GM23338 (cell line): ENCODE results near the gene BCLAF3. TPM values are rescaled to one million over a fixed set of nuclear protein-coding genes. Genes with fewer than 3 reads are reported as not detected.

Experiments
- ATAC-seq: fragments of 200-7000 bp; cut with Tn5 transposase; 3 replicates; pipeline ENCODE4 v1.9.1; 2020
- DNase-seq: peaks from one replicate; pipeline ENCODE4 v3.0.0-alpha.2; 2015; ENCODE audit warnings: low spot score
- H2AFZ ChIP-seq: fragments of 200-600 bp; sonication (generic); 2 replicates; pipeline ENCODE4 v1.8.0; 2016; ENCODE audit warnings: antibody characterized with exemption, mild to moderate bottlenecking, moderate library complexity
- H3F3A ChIP-seq: fragments of 200-600 bp; sonication (generic); replicated peaks from 2 replicates; pipeline ENCODE4 v1.8.0; 2017; ENCODE audit warnings: antibody characterized with exemption, mixed run types, low read depth
- H3K27ac ChIP-seq: fragments of 200-600 bp; sonication (generic); 2 replicates; pipeline ENCODE4 v1.6.1; 2016; ENCODE audit warnings: low read depth
- H3K27me3 ChIP-seq: fragments of 200-600 bp; sonication (generic); 2 replicates; pipeline ENCODE4 v1.8.0; 2016; ENCODE audit warnings: mild to moderate bottlenecking, mixed run types, moderate library complexity; ENCODE audit not compliant: insufficient read depth
- H3K36me3 ChIP-seq: fragments of 200-600 bp; sonication (generic); 2 replicates; pipeline ENCODE4 v1.8.0; 2016; ENCODE audit warnings: mild to moderate bottlenecking; ENCODE audit not compliant: insufficient read depth
- H3K4me1 ChIP-seq: fragments of 200-600 bp; sonication (generic); 2 replicates; pipeline ENCODE4 v1.8.0; 2016; ENCODE audit warnings: mild to moderate bottlenecking, moderate library complexity; ENCODE audit not compliant: insufficient read depth
- H3K4me2 ChIP-seq: fragments of 200-600 bp; sonication (generic); 2 replicates; pipeline ENCODE4 v1.7.1; 2017; ENCODE audit warnings: mixed run types
- H3K4me3 ChIP-seq: fragments of 200-600 bp; sonication (generic); 2 replicates; pipeline ENCODE4 v1.6.1; 2016; ENCODE audit warnings: mixed run types
- H3K79me2 ChIP-seq: fragments of 200-600 bp; sonication (generic); replicated peaks from 2 replicates; pipeline ENCODE4 v1.8.0; 2017; ENCODE audit warnings: mild to moderate bottlenecking; ENCODE audit not compliant: insufficient read depth
- H3K9me2 ChIP-seq: fragments of 200-600 bp; sonication (generic); 2 replicates; pipeline ENCODE4 v1.8.0; 2017; ENCODE audit not compliant: insufficient read depth
- H4K20me1 ChIP-seq: fragments of 200-600 bp; sonication (generic); replicated peaks from 2 replicates; pipeline ENCODE4 v1.8.0; 2017; ENCODE audit warnings: mild to moderate bottlenecking; ENCODE audit not compliant: insufficient read depth
- H3K27ac Mint-ChIP-seq: 2 replicates; pipeline ENCODE4 v1.8.0; 2020; ENCODE audit warnings: inconsistent platforms, mild to moderate bottlenecking, moderate library complexity, mixed read lengths
- H3K27me3 Mint-ChIP-seq: 3 replicates; pipeline ENCODE4 v1.8.0; 2022; ENCODE audit warnings: low read depth, mild to moderate bottlenecking, moderate library complexity, mixed read lengths, inconsistent platforms; ENCODE audit not compliant: insufficient read depth, poor library complexity
- H3K36me3 Mint-ChIP-seq: 3 replicates; pipeline ENCODE4 v1.8.0; 2021; ENCODE audit warnings: low read depth, mild to moderate bottlenecking, inconsistent platforms, moderate library complexity, mixed read lengths
- H3K4me1 Mint-ChIP-seq: 3 replicates; pipeline ENCODE4 v1.8.0; 2020; ENCODE audit warnings: mild to moderate bottlenecking, inconsistent platforms, mixed read lengths
- H3K4me3 Mint-ChIP-seq: 3 replicates; pipeline ENCODE4 v1.8.0; 2021; ENCODE audit warnings: moderate library complexity, mild to moderate bottlenecking, inconsistent platforms, mixed read lengths
- H3K9me3 Mint-ChIP-seq: 3 replicates; pipeline ENCODE4 v1.8.0; 2020; ENCODE audit warnings: moderate library complexity, mild to moderate bottlenecking, inconsistent platforms, mixed read lengths
- EZH2 ChIP-seq: fragments of 200-600 bp; sonication (generic); IDR thresholded peaks from one replicate; pipeline ENCODE4 v1.8.0; 2017; ENCODE audit warnings: antibody characterized with exemption, mild to moderate bottlenecking, low read depth; ENCODE audit not compliant: unreplicated experiment
- JUNB ChIP-seq: IDR thresholded peaks from one replicate; pipeline ENCODE4 v1.6.1; 2016; ENCODE audit warnings: antibody characterized with exemption; ENCODE audit not compliant: unreplicated experiment
- NANOG ChIP-seq: IDR thresholded peaks from 2 replicates; pipeline ENCODE4 v1.6.1; 2016; ENCODE audit warnings: antibody characterized with exemption, borderline replicate concordance
- POLR2AphosphoS5 ChIP-seq: IDR thresholded peaks from 2 replicates; pipeline ENCODE4 v1.6.1; 2016; ENCODE audit warnings: antibody characterized with exemption, low read depth
- STAT1 ChIP-seq: IDR thresholded peaks from one replicate; pipeline ENCODE4 v1.6.1; 2016; ENCODE audit warnings: antibody characterized with exemption; ENCODE audit not compliant: unreplicated experiment
- ZNF114 ChIP-seq: fragments of 250-450 bp; sonication (Bioruptor Pico); IDR thresholded peaks from 2 replicates; pipeline ENCODE4 v1.5.0; 2020; ENCODE audit warnings: mild to moderate bottlenecking, moderate library complexity
- ZNF331 ChIP-seq: fragments of 250-450 bp; sonication (Bioruptor Pico); IDR thresholded peaks from 2 replicates; pipeline ENCODE4 v1.5.0; 2020; ENCODE audit warnings: low read depth, mild to moderate bottlenecking, moderate library complexity
- ZNF462 ChIP-seq: fragments of 250-450 bp; sonication (Bioruptor Pico); IDR thresholded peaks from 2 replicates; pipeline ENCODE4 v1.5.0; 2020; ENCODE audit warnings: mild to moderate bottlenecking, moderate library complexity
- polyA plus RNA-seq: library from polyadenylated mRNA; unstranded; fragments of >200 nt; fragmentation: Nextera tagmentation; extraction: Ambion mirVana; gene quantifications from 2 replicates; pipeline ENCODE4 v1.2.1, GENCODE V29; 2016
- total RNA-seq: library from RNA; depleted of rRNA; stranded (reverse); fragments of >200 nt; shearing (Covaris generic); gene quantifications from 2 replicates; pipeline ENCODE4 v1.2.3, GENCODE V29; 2014
- TF ChIP-seq, protein P1 (sequence below), 2 experiments: fragments of 200-600 bp in 1 of 2; sonication (generic) in 1 of 2; conservative IDR thresholded peaks; 2 replicates each; pipeline versions ENCODE4 v1.5.1 to v1.6.1; 2016 to 2017; ENCODE audit warnings: antibody characterized with exemption in 2 of 2, low read depth in 2 of 2, mild to moderate bottlenecking in 2 of 2, moderate library complexity in 1 of 2
- TF ChIP-seq, protein P2 (sequence below): IDR thresholded peaks from one replicate; pipeline ENCODE4 v1.6.1; 2018; ENCODE audit warnings: antibody characterized with exemption; ENCODE audit not compliant: unreplicated experiment

The BCLAF3 gene
- total and polyA plus RNA-seq, 2 experiments from 2014 or later: 6.5 to 9.3 TPM

DNA sequence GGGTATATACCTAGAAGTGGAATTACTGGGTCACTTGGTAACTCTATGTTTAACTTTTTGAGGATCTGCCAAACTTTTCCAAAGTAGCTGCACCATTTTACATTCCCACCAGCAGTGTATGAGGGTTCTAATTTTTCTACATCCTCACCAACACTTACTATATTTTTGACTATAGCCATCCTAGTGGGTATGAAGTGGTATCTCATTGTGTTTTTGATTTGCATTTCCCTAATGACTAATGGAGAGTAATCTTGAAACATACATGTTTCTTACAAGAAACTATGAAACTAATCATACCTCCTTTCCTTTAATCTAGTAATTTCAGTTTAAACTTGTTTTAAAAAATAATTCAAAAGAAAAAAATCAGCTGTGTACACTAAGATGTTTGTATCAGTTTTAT, 17.9 kb downstream of the BCLAF3 start:
- H3K4me1 Mint-ChIP-seq: peaks cover 4% of the 10 kb centered on the region; the same call in 1 of the 3 replicates

More for the DNA sequence above, 17.9 kb downstream of the BCLAF3 start:
- no peaks in the 10 kb centered on the region for H3K27me3 ChIP-seq
- no peaks in the 10 kb centered on the region for H3K9me2 ChIP-seq
- ATAC-seq (no peak), DNase-seq (no peak)
- no peak overlapping the region for H3K4me2 ChIP-seq
- no peak overlapping the region for H3K27ac Mint-ChIP-seq
- H3K36me3 ChIP-seq: no peaks in the 10 kb centered on the region
- H3K4me1 ChIP-seq: no peaks in the 10 kb centered on the region
- TF ChIP-seq, protein P1, sequence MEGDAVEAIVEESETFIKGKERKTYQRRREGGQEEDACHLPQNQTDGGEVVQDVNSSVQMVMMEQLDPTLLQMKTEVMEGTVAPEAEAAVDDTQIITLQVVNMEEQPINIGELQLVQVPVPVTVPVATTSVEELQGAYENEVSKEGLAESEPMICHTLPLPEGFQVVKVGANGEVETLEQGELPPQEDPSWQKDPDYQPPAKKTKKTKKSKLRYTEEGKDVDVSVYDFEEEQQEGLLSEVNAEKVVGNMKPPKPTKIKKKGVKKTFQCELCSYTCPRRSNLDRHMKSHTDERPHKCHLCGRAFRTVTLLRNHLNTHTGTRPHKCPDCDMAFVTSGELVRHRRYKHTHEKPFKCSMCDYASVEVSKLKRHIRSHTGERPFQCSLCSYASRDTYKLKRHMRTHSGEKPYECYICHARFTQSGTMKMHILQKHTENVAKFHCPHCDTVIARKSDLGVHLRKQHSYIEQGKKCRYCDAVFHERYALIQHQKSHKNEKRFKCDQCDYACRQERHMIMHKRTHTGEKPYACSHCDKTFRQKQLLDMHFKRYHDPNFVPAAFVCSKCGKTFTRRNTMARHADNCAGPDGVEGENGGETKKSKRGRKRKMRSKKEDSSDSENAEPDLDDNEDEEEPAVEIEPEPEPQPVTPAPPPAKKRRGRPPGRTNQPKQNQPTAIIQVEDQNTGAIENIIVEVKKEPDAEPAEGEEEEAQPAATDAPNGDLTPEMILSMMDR (conservative IDR thresholded peaks at IDR 0.05; ENCODE audit: low read depth in 2 of 2): no peak
- no peak for TF ChIP-seq EZH2
- TF ChIP-seq JUNB: no peak
- no peak for TF ChIP-seq POLR2AphosphoS5
- TF ChIP-seq NANOG: no peak
- TF ChIP-seq, protein P2, sequence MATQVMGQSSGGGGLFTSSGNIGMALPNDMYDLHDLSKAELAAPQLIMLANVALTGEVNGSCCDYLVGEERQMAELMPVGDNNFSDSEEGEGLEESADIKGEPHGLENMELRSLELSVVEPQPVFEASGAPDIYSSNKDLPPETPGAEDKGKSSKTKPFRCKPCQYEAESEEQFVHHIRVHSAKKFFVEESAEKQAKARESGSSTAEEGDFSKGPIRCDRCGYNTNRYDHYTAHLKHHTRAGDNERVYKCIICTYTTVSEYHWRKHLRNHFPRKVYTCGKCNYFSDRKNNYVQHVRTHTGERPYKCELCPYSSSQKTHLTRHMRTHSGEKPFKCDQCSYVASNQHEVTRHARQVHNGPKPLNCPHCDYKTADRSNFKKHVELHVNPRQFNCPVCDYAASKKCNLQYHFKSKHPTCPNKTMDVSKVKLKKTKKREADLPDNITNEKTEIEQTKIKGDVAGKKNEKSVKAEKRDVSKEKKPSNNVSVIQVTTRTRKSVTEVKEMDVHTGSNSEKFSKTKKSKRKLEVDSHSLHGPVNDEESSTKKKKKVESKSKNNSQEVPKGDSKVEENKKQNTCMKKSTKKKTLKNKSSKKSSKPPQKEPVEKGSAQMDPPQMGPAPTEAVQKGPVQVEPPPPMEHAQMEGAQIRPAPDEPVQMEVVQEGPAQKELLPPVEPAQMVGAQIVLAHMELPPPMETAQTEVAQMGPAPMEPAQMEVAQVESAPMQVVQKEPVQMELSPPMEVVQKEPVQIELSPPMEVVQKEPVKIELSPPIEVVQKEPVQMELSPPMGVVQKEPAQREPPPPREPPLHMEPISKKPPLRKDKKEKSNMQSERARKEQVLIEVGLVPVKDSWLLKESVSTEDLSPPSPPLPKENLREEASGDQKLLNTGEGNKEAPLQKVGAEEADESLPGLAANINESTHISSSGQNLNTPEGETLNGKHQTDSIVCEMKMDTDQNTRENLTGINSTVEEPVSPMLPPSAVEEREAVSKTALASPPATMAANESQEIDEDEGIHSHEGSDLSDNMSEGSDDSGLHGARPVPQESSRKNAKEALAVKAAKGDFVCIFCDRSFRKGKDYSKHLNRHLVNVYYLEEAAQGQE: no peak
- TF ChIP-seq ZNF331 (CRISPR knock-in tag): no peak
- no peak for TF ChIP-seq STAT1
- no peak for TF ChIP-seq ZNF114
- TF ChIP-seq ZNF462: no peak
- H3K27ac ChIP-seq: no peak overlapping the region
- peaks cover 13% of the 10 kb centered on the region for H3K36me3 Mint-ChIP-seq
- H3K4me3 ChIP-seq: no peak overlapping the region
- H2AFZ ChIP-seq: no peak overlapping the region
- H3K27me3 Mint-ChIP-seq: no peaks in the 10 kb centered on the region
- H3K9me3 Mint-ChIP-seq: peaks cover 9% of the 10 kb centered on the region
- H4K20me1 ChIP-seq: no peaks in the 10 kb centered on the region
- no peak overlapping the region for H3K4me3 Mint-ChIP-seq
- H3K79me2 ChIP-seq: peaks cover 13% of the 10 kb centered on the region
- H3F3A ChIP-seq: no peaks in the 10 kb centered on the region
